Left lung (tissue), 10 donors: Measurements from ENCODE around the gene TRHDE. TPM values are rescaled to one million over a fixed set of nuclear protein-coding genes. Genes with fewer than 3 reads are reported as not detected.
A peak's percentile ranks its signal among the peaks of the same experiment; 100 is the strongest.

Source experiments
- ATAC-seq: fragments of 200-7000 bp; cut with Tn5 transposase; one replicate; pipeline ENCODE4 v1.9.1; 2020; ENCODE audit warnings: moderate library complexity
- DNase-seq, 4 donors: peaks; one replicate each; pipeline ENCODE4 v3.0.0-alpha.2; 2013 to 2020
- H3K27ac ChIP-seq, 2 donors: fragments of 200-600 bp; sonication (generic) in 1 of 2; one replicate each; pipeline versions ENCODE4 v1.5.0 to v1.8.0; 2020 to 2021
- H3K27me3 ChIP-seq, 2 donors: fragments of 200-600 bp; sonication (generic) in 1 of 2; one replicate each; pipeline versions ENCODE4 v1.5.0 to v1.8.0; 2020 to 2021
- H3K36me3 ChIP-seq, 2 donors: fragments of 200-600 bp; sonication (generic) in 1 of 2; one replicate each; pipeline versions ENCODE4 v1.5.0 to v1.8.0; 2020 to 2021
- H3K4me1 ChIP-seq, 2 donors: fragments of 200-600 bp; one replicate each; pipeline ENCODE4 v1.8.0; 2021
- H3K4me3 ChIP-seq, 2 donors: fragments of 200-600 bp; sonication (generic) in 1 of 2; one replicate each; pipeline versions ENCODE4 v1.5.0 to v1.8.0; 2020 to 2021; ENCODE audit warnings: mild to moderate bottlenecking in 1 of 2
- H3K9me3 ChIP-seq, 2 donors: fragments of 200-600 bp; sonication (generic) in 1 of 2; one replicate each; pipeline versions ENCODE4 v1.5.0 to v1.8.0; 2020 to 2021
- intact Hi-C, 2 donors: fragments of 100-400 bp; cut with DNase I; formaldehyde crosslinking; loops; one replicate each; pipeline versions ENCODE4 v1.11.2 to v1.14.2; 2022
- polyA plus RNA-seq, 6 donors: library from polyadenylated mRNA; unstranded; fragments of 120-200 nt; gene quantifications; one replicate each; pipeline ENCODE4 v1.2.1, GENCODE V29; 2013; ENCODE audit not compliant: insufficient read length in 6 of 6
- total RNA-seq, 2 donors: library from RNA; stranded (reverse); fragmentation: NEBNext Ultra II Directional; extraction: Animal tissue kit (Norgen Biotek cat#: 25700); gene quantifications; one replicate each; pipeline ENCODE4 v1.2.1, GENCODE V29; 2021
- TF ChIP-seq, protein P1 (sequence below), 2 donors: fragments of 200-600 bp; sonication (generic) in 1 of 2; IDR thresholded peaks; one replicate each; pipeline versions ENCODE4 v1.5.0 to v1.8.0; 2021; ENCODE audit warnings: antibody characterized with exemption in 2 of 2
- donor health status: DM: no; HTN: yes; CAD: no.
- donor health status: DM: no; HTN: no; CAD: no.

Gene TRHDE
- total and polyA plus RNA-seq, 8 donors = 0.87 to 4.3 (median 2.8) TPM

DNA sequence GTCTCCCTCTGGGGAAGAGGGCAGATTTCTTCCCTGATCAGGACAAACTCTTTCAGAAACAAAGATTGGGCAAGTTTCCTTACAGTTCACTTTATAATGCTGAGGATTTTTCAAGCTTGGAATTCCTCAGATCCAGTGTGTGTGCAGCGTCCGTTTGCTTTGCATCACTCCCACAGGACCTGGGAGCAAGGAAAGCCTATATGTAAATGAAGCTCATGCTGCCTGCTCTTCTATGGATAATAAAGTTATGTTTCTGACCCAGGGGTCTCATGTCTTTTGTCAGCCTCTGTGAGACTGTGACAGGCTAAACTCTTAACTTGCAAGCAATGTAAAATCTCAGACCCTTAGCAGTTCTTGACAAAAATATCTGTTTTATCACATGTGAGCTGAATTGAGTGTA, 41.6 kb downstream of the TRHDE start:
- H3K4me3 ChIP-seq = no peak overlapping the region
- no peaks in the 10 kb centered on the region for H3K36me3 ChIP-seq
- TF ChIP-seq, protein P1, sequence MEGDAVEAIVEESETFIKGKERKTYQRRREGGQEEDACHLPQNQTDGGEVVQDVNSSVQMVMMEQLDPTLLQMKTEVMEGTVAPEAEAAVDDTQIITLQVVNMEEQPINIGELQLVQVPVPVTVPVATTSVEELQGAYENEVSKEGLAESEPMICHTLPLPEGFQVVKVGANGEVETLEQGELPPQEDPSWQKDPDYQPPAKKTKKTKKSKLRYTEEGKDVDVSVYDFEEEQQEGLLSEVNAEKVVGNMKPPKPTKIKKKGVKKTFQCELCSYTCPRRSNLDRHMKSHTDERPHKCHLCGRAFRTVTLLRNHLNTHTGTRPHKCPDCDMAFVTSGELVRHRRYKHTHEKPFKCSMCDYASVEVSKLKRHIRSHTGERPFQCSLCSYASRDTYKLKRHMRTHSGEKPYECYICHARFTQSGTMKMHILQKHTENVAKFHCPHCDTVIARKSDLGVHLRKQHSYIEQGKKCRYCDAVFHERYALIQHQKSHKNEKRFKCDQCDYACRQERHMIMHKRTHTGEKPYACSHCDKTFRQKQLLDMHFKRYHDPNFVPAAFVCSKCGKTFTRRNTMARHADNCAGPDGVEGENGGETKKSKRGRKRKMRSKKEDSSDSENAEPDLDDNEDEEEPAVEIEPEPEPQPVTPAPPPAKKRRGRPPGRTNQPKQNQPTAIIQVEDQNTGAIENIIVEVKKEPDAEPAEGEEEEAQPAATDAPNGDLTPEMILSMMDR (IDR thresholded peaks at IDR 0.05) = no peak
- no peaks in the 10 kb centered on the region for H3K27me3 ChIP-seq
- H3K27ac ChIP-seq = no peak overlapping the region
- DNase-seq (no peak), ATAC-seq (no peak)
- no peaks in the 10 kb centered on the region for H3K9me3 ChIP-seq
- intact Hi-C loops = no loop called here
- H3K4me1 ChIP-seq = no peaks in the 10 kb centered on the region

DNA sequence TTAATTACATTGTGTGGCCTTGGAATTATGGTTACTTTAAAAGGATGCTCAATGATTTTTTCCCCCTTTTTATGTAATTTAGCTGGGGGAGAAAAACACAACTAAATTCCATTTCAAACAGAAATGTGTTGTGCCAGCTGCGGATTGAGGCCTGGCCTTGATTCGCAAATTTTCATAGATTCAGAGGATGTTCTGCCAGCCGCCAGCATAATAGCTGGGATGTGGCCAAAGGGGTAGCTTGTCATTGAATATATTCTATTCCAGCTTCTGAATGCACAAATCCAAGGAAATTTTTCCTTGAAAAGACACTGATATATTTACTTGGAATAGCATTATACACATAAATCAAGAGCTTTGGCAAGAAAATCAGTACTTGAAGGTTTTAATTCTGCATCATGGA, 43.7 kb downstream of the TRHDE start:
- TF ChIP-seq, protein P1 (IDR thresholded peaks at IDR 0.05) = no peak
- H3K27ac ChIP-seq = no peak overlapping the region
- ATAC-seq = no peak
- no peaks in the 10 kb centered on the region for H3K27me3 ChIP-seq
- H3K36me3 ChIP-seq = no peaks in the 10 kb centered on the region
- no peak overlapping the region for H3K4me3 ChIP-seq
- no peaks in the 10 kb centered on the region for H3K4me1 ChIP-seq
- H3K9me3 ChIP-seq = no peaks in the 10 kb centered on the region
- no peak for DNase-seq
- intact Hi-C loops = no loop called here

DNA sequence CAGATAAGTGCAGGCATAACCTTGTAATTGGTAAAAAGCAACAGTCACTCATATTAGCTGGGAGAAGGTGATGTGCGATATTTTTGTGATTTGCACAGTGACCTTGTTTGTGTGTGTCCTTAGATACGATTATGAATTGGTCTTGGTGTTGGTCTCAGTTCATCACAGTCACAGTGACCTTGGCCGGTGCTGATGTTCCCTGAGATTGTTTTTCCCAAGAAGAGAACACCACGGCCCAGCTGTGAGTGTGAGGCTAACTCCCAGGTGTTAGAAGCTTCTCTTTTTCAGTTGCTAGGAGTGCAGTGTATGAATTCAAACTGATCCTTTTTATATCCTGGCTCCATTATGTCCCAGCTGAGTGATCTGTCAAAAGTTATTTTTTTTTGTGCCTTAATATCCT, 46.2 kb downstream of the TRHDE start:
- Histone ChIP-seq H3K9me3 (no peaks in the 10 kb centered on the region), H3K36me3 (no peaks in the 10 kb centered on the region), H3K4me3 (no peak overlapping the region), H3K27ac (no peak overlapping the region), H3K27me3 (no peaks in the 10 kb centered on the region), H3K4me1 (no peaks in the 10 kb centered on the region)
- DNase-seq (peak in 1 of 4 donors; percentile 22), ATAC-seq (no peak)
- intact Hi-C loops = no loop called here
- TF ChIP-seq, protein P1 (IDR thresholded peaks at IDR 0.05) = no peak

DNA sequence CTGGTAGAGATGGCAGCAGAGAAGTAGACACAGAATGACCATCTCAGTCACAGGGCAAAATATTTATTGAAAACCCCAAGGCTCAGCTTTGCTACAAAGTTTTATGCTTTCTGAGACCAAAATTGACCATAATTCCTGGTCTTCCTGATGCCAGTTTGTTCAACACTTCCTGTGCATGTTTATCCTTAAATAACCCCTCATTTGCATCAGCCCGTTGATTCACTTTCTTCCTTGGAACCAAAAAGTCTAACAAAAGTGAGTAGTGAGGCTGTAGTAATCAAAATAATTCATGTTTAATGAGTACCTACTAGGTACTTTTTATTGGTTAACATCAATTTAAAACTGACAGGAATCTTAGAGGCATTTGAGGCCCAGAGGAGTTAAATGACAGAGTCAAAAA, 51.7 kb downstream of the TRHDE start:
- Histone ChIP-seq H3K27me3 (no peaks in the 10 kb centered on the region), H3K4me3 (no peak overlapping the region), H3K27ac (no peak overlapping the region), H3K4me1 (no peaks in the 10 kb centered on the region), H3K36me3 (no peaks in the 10 kb centered on the region), H3K9me3 (no peaks in the 10 kb centered on the region)
- ATAC-seq = no peak
- TF ChIP-seq, protein P1 (IDR thresholded peaks at IDR 0.05) = no peak
- no peak for DNase-seq
- intact Hi-C loops = no loop called here

DNA sequence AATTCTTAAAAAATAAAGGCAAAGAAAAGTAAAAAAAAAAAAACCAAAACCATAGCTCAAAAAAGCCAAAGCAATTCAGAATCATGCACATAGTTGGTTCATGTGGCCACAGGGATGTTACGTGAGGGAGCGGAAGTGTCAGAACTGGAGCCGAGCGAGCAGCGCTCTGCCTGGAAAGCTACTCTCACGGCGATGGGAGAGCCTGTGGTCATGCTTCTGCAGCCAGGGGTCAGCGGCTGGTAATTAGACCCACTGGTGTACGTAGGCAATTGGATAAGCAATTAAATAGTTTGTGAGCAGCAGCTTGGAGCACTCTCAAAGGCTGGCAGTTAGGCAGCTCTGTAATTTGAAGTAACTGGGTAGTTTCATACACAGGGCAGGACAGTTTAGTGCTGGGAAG, 58.1 kb downstream of the TRHDE start:
- TF ChIP-seq, protein P1 (IDR thresholded peaks at IDR 0.05) = no peak
- ATAC-seq = no peak

More for the DNA sequence above, 58.1 kb downstream of the TRHDE start:
- Histone ChIP-seq H3K9me3 (no peaks in the 10 kb centered on the region), H3K4me1 (no peaks in the 10 kb centered on the region), H3K36me3 (no peaks in the 10 kb centered on the region), H3K4me3 (no peak overlapping the region), H3K27me3 (no peaks in the 10 kb centered on the region), H3K27ac (no peak overlapping the region)
- DNase-seq = peak in 2 of 4 donors; percentile 3 to 49
- intact Hi-C loops = no loop called here
